ENCODE measurements around the gene RABGAP1L.

RABGAP1L gene

GRCh38 chr1:174274884-174275283 lies 115.6 kb downstream of the RABGAP1L start:
- TF ChIP-seq CTCF (IDR thresholded peaks at IDR 0.05), result no peak
- no peak overlapping the region for H3K27ac ChIP-seq
- H3K4me3 ChIP-seq, result no peak overlapping the region
- DNase-seq (ENCODE audit: low spot score), result no peak

- TF ChIP-seq CTCF (IDR thresholded peaks at IDR 0.05), result no peak
- Histone ChIP-seq H3K4me3 (no peak overlapping the region), H3K27ac (no peak overlapping the region)
- DNase-seq (ENCODE audit: low spot score), result no peak
Measured at GRCh38 chr1:174276087-174276486, 116.8 kb downstream of the RABGAP1L start.

GRCh38 chr1:174284052-174284451 lies 124.7 kb downstream of the RABGAP1L start:
- H3K4me3 ChIP-seq, result no peak overlapping the region
- TF ChIP-seq CTCF (IDR thresholded peaks at IDR 0.05), result no peak
- no peak for DNase-seq (ENCODE audit: low spot score)
- no peak overlapping the region for H3K27ac ChIP-seq

GRCh38 chr1:174286042-174286441 lies 126.7 kb downstream of the RABGAP1L start:
- no peak overlapping the region for H3K27ac ChIP-seq
- no peak overlapping the region for H3K4me3 ChIP-seq
- no peak for DNase-seq (ENCODE audit: low spot score)
- no peak for TF ChIP-seq CTCF (IDR thresholded peaks at IDR 0.05)

- DNase-seq (ENCODE audit: low spot score), result no peak
- H3K27ac ChIP-seq, result no peak overlapping the region
- TF ChIP-seq CTCF (IDR thresholded peaks at IDR 0.05), result no peak
- no peak overlapping the region for H3K4me3 ChIP-seq
Measured at GRCh38 chr1:174289644-174290310, 130.5 kb downstream of the RABGAP1L start.

- no peak overlapping the region for H3K27ac ChIP-seq
- H3K4me3 ChIP-seq, result no peak overlapping the region
- TF ChIP-seq CTCF (IDR thresholded peaks at IDR 0.05), result no peak
- DNase-seq (ENCODE audit: low spot score), result no peak
Measured at GRCh38 chr1:174291059-174291458, 131.7 kb downstream of the RABGAP1L start.

- Histone ChIP-seq H3K4me3 (no peak overlapping the region), H3K27ac (no peak overlapping the region)
- no peak for DNase-seq (ENCODE audit: low spot score)
- TF ChIP-seq CTCF (IDR thresholded peaks at IDR 0.05), result no peak
Measured at GRCh38 chr1:174296309-174296708, 137.0 kb downstream of the RABGAP1L start.

All from coronary artery (tissue), 2 donors.